ENCODE measurements around the gene TBC1D22A.

The TBC1D22A gene

GRCh38 chr22:47100019-47100418, 337.6 kb downstream of the TBC1D22A start:
- TF ChIP-seq CTCF (IDR thresholded peaks at IDR 0.05; ENCODE audit: control extremely low read depth, extremely low read depth, low read depth, missing control alignments), result no peak
- CTCF ChIA-PET, result no interaction called here
- POLR2A ChIA-PET, result no interaction called here
- DNase-seq (ENCODE audit: extremely low spot score), result no peak

DNA sequence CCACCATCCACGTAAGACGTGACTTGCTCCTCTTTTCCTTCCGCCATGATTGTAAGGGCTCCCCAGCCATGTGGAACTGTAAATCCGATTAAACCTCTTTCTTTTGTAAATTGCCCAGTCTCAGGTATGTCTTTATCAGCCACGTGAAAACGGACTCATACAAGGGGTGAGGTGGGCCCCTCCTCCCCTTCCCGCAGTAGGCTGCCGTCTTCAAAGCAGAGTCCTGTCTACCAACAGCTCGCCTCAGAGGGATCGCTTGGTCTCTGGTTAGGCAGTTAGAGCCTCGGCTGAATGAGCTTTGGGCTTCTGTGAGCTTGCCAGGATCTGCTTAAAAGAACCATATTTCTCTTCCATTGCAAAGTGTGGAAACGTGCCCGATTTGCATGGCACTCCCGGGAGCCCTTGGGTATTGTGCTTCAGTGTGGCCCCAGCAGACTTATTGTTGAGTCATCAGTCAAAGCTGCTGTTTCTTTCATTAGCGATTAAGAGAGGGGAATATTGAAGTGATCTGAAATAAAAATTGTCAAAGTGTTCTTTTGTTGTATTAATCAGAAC, 338.3 kb downstream of the TBC1D22A start:
- ChIA-PET POLR2A (no interaction called here), CTCF (no interaction called here)
- DNase-seq (ENCODE audit: extremely low spot score), result no peak
- no peak for TF ChIP-seq CTCF (IDR thresholded peaks at IDR 0.05; ENCODE audit: control extremely low read depth, extremely low read depth, low read depth, missing control alignments)

GRCh38 chr22:47101321-47101885, 339.0 kb downstream of the TBC1D22A start:
- ChIA-PET CTCF (no interaction called here), POLR2A (no interaction called here)
- TF ChIP-seq CTCF (IDR thresholded peaks at IDR 0.05; ENCODE audit: control extremely low read depth, extremely low read depth, low read depth, missing control alignments), result no peak
- no peak for DNase-seq (ENCODE audit: extremely low spot score)

- ChIA-PET CTCF (no interaction called here), POLR2A (no interaction called here)
- DNase-seq (ENCODE audit: extremely low spot score), result no peak
- no peak for TF ChIP-seq CTCF (IDR thresholded peaks at IDR 0.05; ENCODE audit: control extremely low read depth, extremely low read depth, low read depth, missing control alignments)
Observed at GRCh38 chr22:47102081-47102480, 339.6 kb downstream of the TBC1D22A start.

DNA sequence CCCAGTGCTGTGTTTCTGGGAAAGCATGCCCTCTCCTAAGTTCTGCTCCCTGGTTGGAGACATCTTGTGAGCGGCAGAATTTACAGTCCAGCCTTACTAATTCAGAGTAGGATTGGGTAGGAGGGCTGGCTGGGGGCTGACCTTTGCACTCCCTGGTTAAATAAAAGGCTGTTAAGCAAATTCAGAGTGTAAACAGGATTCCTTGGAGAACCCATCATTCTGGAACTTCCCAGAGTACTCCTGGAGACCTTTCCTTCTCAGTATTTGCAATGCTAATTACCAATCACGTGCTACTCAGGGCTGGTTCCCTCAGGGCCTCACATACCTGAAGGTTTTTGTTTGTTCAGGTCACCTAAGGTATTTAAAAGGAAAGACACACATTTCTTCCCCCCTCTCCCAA, 340.2 kb downstream of the TBC1D22A start:
- no peak for TF ChIP-seq CTCF (IDR thresholded peaks at IDR 0.05; ENCODE audit: control extremely low read depth, extremely low read depth, low read depth, missing control alignments)
- no peak for DNase-seq (ENCODE audit: extremely low spot score)
- CTCF ChIA-PET, result no interaction called here
- POLR2A ChIA-PET, result no interaction called here

- DNase-seq (ENCODE audit: extremely low spot score), result no peak
- TF ChIP-seq CTCF (IDR thresholded peaks at IDR 0.05; ENCODE audit: control extremely low read depth, extremely low read depth, low read depth, missing control alignments), result no peak
- ChIA-PET CTCF (interaction anchor here (1.5 kb wide), 1 partner anchor 11 kb away, joined by 3 read pairs; no protein-coding TSS in a partner anchor), POLR2A (no interaction called here)
Observed at GRCh38 chr22:47105085-47105484, 342.6 kb downstream of the TBC1D22A start.
